IMR-90 (cell line): ENCODE data around the gene DISC1.

Source experiments
- CTCF ChIP-seq: conservative IDR thresholded peaks from 2 replicates; pipeline ENCODE4 v1.5.1; 2012; ENCODE audit warnings: mild to moderate bottlenecking, low read depth, low read length, improper control_type of control experiment
- MAFK ChIP-seq: IDR thresholded peaks from 2 replicates; pipeline ENCODE4 v1.6.1; 2012; ENCODE audit warnings: low read depth, low read length, improper control_type of control experiment
- MXI1 ChIP-seq: IDR thresholded peaks from 2 replicates; pipeline ENCODE4 v1.6.1; 2012; ENCODE audit warnings: low read depth, mild to moderate bottlenecking, low read length, moderate library complexity, borderline replicate concordance
- POLR2A ChIP-seq: IDR thresholded peaks from 2 replicates; pipeline ENCODE4 v1.6.1; 2012; ENCODE audit warnings: mild to moderate bottlenecking, low read depth, low read length
- RCOR1 ChIP-seq: IDR thresholded peaks from 2 replicates; pipeline ENCODE4 v1.6.1; 2012; ENCODE audit warnings: mild to moderate bottlenecking, low read length, improper control_type of control experiment; ENCODE audit not compliant: insufficient replicate concordance

- TF ChIP-seq CTCF (no peak), POLR2A (no peak), MAFK (no peak), MXI1 (no peak), RCOR1 (no peak)
Measured at GRCh38 chr1:231668826-231669225, 42.2 kb downstream of the DISC1 start.
